ENCODE measurements around the gene HDLBP.

The HDLBP gene

GRCh38 chr2:241257419-241258032 is 57.9 kb downstream of the HDLBP start:
- no peak for DNase-seq (ENCODE audit: low spot score)
- no peak for FAIRE-seq

- no peak for FAIRE-seq
- no peak for DNase-seq (ENCODE audit: low spot score)
Observed at GRCh38 chr2:241256168-241256545, 59.3 kb downstream of the HDLBP start.

- FAIRE-seq, result no peak
- no peak for DNase-seq (ENCODE audit: low spot score)
Observed at GRCh38 chr2:241255542-241256167, 59.8 kb downstream of the HDLBP start.

- DNase-seq (ENCODE audit: low spot score) (no peak), FAIRE-seq (no peak)
Observed at GRCh38 chr2:241254904-241255351, 60.5 kb downstream of the HDLBP start.

- DNase-seq (ENCODE audit: low spot score) (no peak), FAIRE-seq (no peak)
Observed at GRCh38 chr2:241252778-241253475, 62.5 kb downstream of the HDLBP start.

GRCh38 chr2:241249654-241250053 is 65.8 kb downstream of the HDLBP start:
- DNase-seq (ENCODE audit: low spot score) (no peak), FAIRE-seq (no peak)

DNA sequence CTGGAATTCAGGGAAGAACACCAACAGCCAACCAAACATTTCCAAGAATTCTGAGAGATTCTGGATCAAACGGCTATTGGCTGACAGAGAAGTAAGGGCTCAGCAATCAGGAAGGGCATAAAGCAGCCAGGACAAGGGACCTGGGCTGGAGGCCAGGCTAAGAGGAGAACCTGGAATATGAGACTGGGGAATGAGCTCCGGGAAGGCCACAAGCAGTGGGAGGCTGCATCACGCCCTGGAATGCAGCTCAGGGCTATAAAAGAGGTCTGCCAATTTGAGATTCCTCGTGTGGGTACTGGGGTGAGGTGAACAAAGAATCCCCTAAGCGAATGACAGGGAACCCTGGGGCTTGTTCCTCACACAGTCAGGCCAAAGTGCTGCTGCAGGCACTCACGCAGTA is 66.6 kb downstream of the HDLBP start:
- DNase-seq (ENCODE audit: low spot score) (no peak), FAIRE-seq (no peak)

DNA sequence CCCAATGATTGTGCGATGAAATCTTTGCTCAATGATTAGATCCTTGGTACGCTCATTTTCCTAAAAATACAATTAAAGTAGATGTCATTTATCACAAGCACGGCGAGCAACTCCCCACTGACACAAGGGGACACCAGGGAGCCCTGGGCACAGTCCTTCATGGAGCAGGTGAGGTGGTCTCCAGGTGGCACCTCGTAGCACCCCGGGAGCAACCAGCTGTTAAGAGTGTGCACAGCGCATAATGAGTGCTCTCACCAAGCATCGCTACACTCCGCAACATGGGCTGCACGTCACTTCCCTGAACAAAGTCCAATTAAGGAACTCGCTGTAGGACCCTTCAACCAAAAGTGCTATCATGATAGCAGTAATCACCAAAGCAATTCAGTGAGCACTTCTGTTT is 67.2 kb downstream of the HDLBP start:
- FAIRE-seq, result no peak
- no peak for DNase-seq (ENCODE audit: low spot score)

GRCh38 chr2:241244368-241244767 is 71.1 kb downstream of the HDLBP start:
- FAIRE-seq, result no peak
- no peak for DNase-seq (ENCODE audit: low spot score)

- DNase-seq (ENCODE audit: low spot score) (no peak), FAIRE-seq (no peak)
Observed at GRCh38 chr2:241242306-241242705, 73.2 kb downstream of the HDLBP start.

DNA sequence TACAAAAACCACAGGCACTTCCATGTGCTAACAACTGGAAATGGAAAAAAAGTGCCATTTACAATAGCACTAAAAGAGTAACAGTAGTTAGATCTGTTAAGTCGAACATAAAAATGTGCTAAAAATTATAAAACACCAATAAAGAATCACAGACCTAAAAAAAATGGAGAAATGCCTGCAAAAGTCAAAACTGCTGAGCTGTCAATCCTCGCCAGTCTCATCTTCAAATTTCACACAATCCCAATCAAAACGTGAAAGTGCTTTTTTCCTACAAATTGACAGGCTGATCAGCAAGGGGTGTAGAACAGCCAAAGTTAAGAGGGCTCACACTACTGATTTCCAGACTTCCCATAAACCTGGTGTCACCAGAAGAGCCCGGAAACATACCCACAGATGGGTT is 73.8 kb downstream of the HDLBP start:
- DNase-seq (ENCODE audit: low spot score), result no peak
- FAIRE-seq, result no peak

DNA sequence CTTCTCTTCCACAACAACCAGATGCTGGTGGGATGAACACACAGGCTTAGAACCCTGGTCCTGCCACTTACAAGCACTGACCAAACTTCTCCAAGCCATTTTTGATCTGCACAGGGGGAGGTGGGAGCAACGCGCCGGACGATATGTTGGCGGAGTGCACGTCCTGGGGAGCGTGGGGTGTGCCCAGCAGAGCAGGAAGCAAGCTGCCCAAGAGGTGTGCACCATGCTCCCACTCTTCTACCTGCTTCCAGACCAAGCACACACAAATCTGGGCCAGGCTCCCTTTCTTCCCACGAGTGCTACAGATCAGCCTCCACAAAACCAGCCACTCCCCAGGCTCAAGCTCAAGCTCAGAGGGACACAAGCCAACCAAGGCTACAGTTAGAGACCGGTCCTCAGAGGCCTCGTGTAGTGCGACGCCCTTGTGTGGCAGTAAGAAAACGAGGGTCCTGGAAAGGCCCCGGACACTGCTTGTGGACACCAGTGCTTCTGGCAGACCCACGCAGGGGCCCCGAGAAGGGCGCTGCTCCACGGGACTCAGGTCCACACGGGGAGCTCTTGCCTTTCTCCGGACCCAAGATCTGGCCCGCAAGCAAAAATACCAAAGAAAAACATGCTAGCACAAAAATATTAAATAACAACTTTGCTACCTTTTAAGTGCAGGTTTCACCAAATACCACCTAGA is 75.0 kb downstream of the HDLBP start:
- FAIRE-seq, result no peak
- DNase-seq (ENCODE audit: low spot score), result no peak

GRCh38 chr2:241239552-241240202 is 75.8 kb downstream of the HDLBP start:
- FAIRE-seq (no peak), DNase-seq (ENCODE audit: low spot score) (no peak)

- FAIRE-seq (no peak), DNase-seq (ENCODE audit: low spot score) (no peak)
Observed at GRCh38 chr2:241238693-241239198, 76.7 kb downstream of the HDLBP start.

- DNase-seq (ENCODE audit: low spot score) (no peak), FAIRE-seq (no peak)
Observed at GRCh38 chr2:241237949-241238371, 77.5 kb downstream of the HDLBP start.

DNA sequence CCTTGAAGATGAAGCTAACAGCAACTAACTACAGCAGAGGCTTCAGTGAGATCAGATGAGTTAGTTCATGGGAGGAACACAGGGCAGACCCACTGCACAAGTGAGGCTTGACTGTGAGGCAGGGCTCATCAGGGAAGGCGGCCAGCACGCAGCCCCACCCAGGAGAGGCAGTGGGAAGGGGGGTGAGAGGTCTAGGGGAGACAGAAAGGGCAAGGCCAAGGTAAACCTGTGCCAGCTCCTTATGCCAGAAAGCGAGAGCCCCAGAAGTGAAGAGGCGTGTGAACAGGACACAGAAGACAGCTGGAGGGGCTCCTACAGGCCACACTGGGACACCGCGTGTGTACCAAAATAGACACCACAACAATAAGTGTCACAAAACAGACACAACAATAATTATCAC is 78.4 kb downstream of the HDLBP start:
- DNase-seq (ENCODE audit: low spot score), result no peak
- no peak for FAIRE-seq

DNA sequence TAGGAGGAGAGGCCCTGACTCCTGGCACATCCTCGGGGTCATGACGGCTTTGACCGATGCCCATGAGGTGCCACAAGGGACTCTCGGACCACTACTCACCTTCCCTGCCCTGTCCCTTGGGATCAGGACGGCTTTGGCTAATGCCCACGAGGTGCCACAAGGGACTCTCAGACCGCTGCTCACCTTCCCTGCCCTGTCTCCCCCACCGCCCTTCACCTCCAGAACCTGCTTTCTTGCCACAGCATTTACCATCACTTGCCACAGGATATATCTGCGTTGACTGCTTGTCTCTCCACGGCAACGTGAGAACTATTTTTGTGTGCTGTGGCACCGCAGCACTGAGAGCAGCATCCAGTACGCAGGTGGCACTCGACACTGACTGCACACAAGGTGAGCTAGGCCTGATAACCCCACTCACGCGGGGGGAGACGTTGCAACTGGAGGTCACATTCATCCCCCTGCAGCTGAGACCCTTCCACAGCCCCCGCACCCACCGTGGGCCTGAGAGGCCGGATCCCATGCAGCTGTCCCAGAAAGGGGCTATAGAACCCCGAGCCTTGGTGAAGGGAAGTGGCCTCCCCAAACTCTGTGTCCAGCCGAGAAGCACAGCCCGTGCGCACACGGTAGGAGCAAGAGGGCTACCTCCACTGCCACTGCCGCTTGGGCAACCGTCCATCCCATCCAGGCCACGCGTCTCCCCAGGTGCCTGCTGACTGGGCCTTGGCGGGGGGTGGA is 79.4 kb downstream of the HDLBP start:
- no peak for DNase-seq (ENCODE audit: low spot score)
- FAIRE-seq, result no peak

- no peak for FAIRE-seq
- no peak for DNase-seq (ENCODE audit: low spot score)
Observed at GRCh38 chr2:241234962-241235740, 80.3 kb downstream of the HDLBP start.

DNA sequence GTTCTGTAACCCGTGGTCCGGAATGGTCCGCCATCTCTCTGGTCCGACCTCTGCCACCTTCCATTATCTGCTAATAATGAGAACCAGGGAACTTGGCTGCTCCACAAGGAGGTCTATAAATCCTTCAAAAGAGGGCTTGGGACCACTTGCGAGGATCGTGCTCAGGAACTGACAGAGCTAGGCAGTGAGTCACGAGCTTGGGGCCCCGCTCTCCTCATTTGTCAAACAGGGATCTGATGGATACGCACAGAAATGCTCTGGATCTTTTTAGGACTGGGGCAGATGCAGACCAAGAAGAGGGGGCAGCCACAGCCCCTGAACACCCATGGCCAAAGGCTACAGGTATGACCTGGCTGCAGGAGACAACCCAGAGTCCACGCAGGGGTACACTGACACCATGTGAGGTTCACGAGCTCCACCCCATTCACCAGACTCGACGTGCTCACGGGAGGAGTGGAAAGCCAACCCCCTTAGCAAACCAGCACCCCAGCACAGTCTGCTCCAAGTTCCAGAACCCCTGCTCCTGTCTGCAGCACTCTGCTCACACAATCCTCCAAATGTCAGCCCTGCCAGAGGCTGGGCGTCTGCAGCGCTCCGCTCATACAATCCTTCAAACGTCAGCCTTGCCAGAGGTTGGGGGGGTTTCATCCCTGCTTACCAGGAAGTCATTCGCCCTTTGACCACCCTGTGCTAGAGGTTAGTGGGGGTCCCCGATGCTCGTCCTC is 81.2 kb downstream of the HDLBP start:
- FAIRE-seq (no peak), DNase-seq (ENCODE audit: low spot score) (no peak)

Measured in urothelium cell line (cell line).